Neural crest cell (in vitro differentiated cells): ENCODE data around the gene WFS1. TPM values are rescaled to one million over a fixed set of nuclear protein-coding genes. Genes with fewer than 3 reads are reported as not detected.

Experiments
- DNase-seq: peaks from one replicate; pipeline ENCODE4 v3.0.0; 2021; ENCODE audit warnings: low read depth, mixed read lengths, low spot score
- H3K27ac Mint-ChIP-seq: one replicate; pipeline ENCODE4 v1.8.0; 2021; ENCODE audit warnings: mild to moderate bottlenecking, mixed read lengths; ENCODE audit not compliant: unreplicated experiment
- H3K27me3 Mint-ChIP-seq: 2 replicates; pipeline ENCODE4 v1.8.0; 2021; ENCODE audit warnings: low read depth, mild to moderate bottlenecking, mixed read lengths
- H3K36me3 Mint-ChIP-seq: 2 replicates; pipeline ENCODE4 v1.8.0; 2021; ENCODE audit warnings: low read depth, mild to moderate bottlenecking, mixed read lengths
- H3K4me1 Mint-ChIP-seq: 2 replicates; pipeline ENCODE4 v1.8.0; 2021; ENCODE audit warnings: mixed read lengths
- H3K4me3 Mint-ChIP-seq: one replicate; pipeline ENCODE4 v1.8.0; 2021; ENCODE audit warnings: mild to moderate bottlenecking, mixed read lengths
- H3K9me3 Mint-ChIP-seq: 2 replicates; pipeline ENCODE4 v1.8.0; 2021; ENCODE audit warnings: mixed read lengths
- CTCF ChIP-seq: fragments of 200-600 bp; sonication (generic); conservative IDR thresholded peaks from 2 replicates; pipeline ENCODE4 v1.5.0; 2021; ENCODE audit warnings: antibody characterized with exemption, mild to moderate bottlenecking
- total RNA-seq: library from RNA; stranded (reverse); gene quantifications from 2 replicates; pipeline ENCODE4 v1.2.1, GENCODE V29; 2021

WFS1 gene
- total RNA-seq, 1 donor from 2014 or later = 24.8 TPM

- no peaks in the 10 kb centered on the region for H3K27me3 Mint-ChIP-seq
- H3K4me1 Mint-ChIP-seq = peaks cover 42% of the 10 kb centered on the region
- H3K4me3 Mint-ChIP-seq = peak overlapping the region; percentile 62
- no peaks in the 10 kb centered on the region for H3K36me3 Mint-ChIP-seq
- H3K9me3 Mint-ChIP-seq = no peaks in the 10 kb centered on the region
- peak overlapping the region; percentile 94 for H3K27ac Mint-ChIP-seq
- peak; percentile 18 for DNase-seq
- no peak for TF ChIP-seq CTCF
Observed at GRCh38 chr4:6275898-6276806, 6.5 kb downstream of the WFS1 start.

- TF ChIP-seq CTCF = no peak
- Mint-ChIP-seq H3K4me1 (peaks cover 42% of the 10 kb centered on the region), H3K36me3 (no peaks in the 10 kb centered on the region), H3K27me3 (no peaks in the 10 kb centered on the region), H3K4me3 (no peak overlapping the region), H3K9me3 (no peaks in the 10 kb centered on the region), H3K27ac (no peak overlapping the region)
- DNase-seq = no peak
Observed at GRCh38 chr4:6277139-6277802, 7.6 kb downstream of the WFS1 start.

GRCh38 chr4:6277935-6278800 is 8.5 kb downstream of the WFS1 start:
- Mint-ChIP-seq H3K9me3 (no peaks in the 10 kb centered on the region), H3K27me3 (no peaks in the 10 kb centered on the region), H3K27ac (no peak overlapping the region), H3K4me1 (peaks cover 34% of the 10 kb centered on the region), H3K36me3 (no peaks in the 10 kb centered on the region), H3K4me3 (no peak overlapping the region)
- DNase-seq = no peak
- TF ChIP-seq CTCF = no peak

- DNase-seq = no peak
- Mint-ChIP-seq H3K27me3 (no peaks in the 10 kb centered on the region), H3K4me1 (peaks cover 28% of the 10 kb centered on the region), H3K36me3 (no peaks in the 10 kb centered on the region), H3K27ac (no peak overlapping the region), H3K4me3 (no peak overlapping the region), H3K9me3 (no peaks in the 10 kb centered on the region)
- no peak for TF ChIP-seq CTCF
Observed at GRCh38 chr4:6278801-6279197, 9.1 kb downstream of the WFS1 start.

- Mint-ChIP-seq H3K4me3 (no peak overlapping the region), H3K27ac (no peak overlapping the region), H3K4me1 (peaks cover 21% of the 10 kb centered on the region), H3K36me3 (no peaks in the 10 kb centered on the region), H3K9me3 (no peaks in the 10 kb centered on the region), H3K27me3 (no peaks in the 10 kb centered on the region)
- TF ChIP-seq CTCF = no peak
- DNase-seq = no peak
Observed at GRCh38 chr4:6279582-6280289, 10.1 kb downstream of the WFS1 start.
